ENCODE data around the gene RTN4RL1. TPM values are rescaled to one million over a fixed set of nuclear protein-coding genes. Genes with fewer than 3 reads are reported as not detected.

The RTN4RL1 gene
- polyA plus RNA-seq, 1 donor from 2014 or later: 0.44 TPM

Other genes with a start within 250 kb of the RTN4RL1 start
- gene SMYD4, start 195.4 kb downstream of the RTN4RL1 start, polyA plus RNA-seq: 12.7 TPM
- 57.7 TPM for gene RPA1, start 195.3 kb downstream of the RTN4RL1 start, polyA plus RNA-seq
- 34.4 TPM for gene DPH1, start 4.8 kb upstream of the RTN4RL1 start, polyA plus RNA-seq
- 62.5 TPM for gene OVCA2, start 16.7 kb upstream of the RTN4RL1 start, polyA plus RNA-seq
- gene HIC1, start 29.8 kb upstream of the RTN4RL1 start, polyA plus RNA-seq: 0.88 TPM

Measured in IgD-negative memory B cell (primary cell).